ENCODE results near the gene KIFAP3. TPM values are rescaled to one million over a fixed set of nuclear protein-coding genes. Genes with fewer than 3 reads are reported as not detected.

The KIFAP3 gene
- total and polyA plus RNA-seq, 4 donors: 4.5 to 11.1 (median 6.9) TPM

DNA sequence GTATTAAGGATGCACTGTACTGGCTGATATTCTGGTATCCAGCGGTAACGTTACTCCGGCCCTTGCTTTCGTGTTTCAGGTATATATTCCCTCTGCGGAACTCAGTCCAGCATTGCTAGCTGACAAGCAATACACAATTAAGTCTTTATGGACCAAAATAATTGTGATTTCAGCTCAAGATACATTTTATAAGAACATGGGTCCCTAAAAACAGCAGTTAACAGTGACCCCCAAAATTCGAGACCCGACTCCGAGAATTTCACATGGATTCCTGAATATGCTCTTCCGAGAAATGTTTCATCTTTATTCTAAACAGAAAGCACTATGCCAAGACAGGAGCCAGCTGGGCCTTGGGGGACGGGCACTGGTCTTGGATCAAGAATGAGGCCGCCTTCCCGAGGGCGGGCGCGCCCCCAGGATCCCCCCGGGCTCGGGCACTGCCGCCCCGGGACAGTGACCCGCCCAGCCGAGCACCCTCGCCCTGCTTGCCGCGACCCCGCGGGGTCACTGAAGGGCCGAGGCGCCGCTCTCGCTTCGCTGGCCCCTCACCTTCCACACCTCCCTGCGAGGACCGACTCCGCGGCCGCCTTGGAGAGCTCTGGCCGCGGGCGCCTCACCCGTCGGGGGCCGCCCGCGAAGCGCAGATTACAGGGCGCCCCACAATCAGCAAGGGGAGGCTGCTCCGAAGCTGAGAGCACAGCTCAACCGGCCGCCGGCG lies 181.4 kb downstream of the KIFAP3 start:
- Histone ChIP-seq H3K4me3 (ENCODE audit: low read depth in 1 of 3, low read length in 3 of 3) (peak overlapping the region; percentile 80 to 89 (median 89)), H3K9me3 (ENCODE audit: control insufficient read depth in 4 of 4, low read length in 3 of 4) (no peaks in the 10 kb centered on the region), H3K27ac (ENCODE audit: low read depth in 1 of 2, low read length in 2 of 2) (peak overlapping the region; percentile 84 to 92), H3K4me1 (ENCODE audit: control insufficient read depth in 4 of 4, insufficient read depth in 4 of 4, low read length in 3 of 4) (peaks cover 2 to 30% (median 21%) of the 10 kb centered on the region in 4 donors), H3K27me3 (ENCODE audit: control insufficient read depth in 4 of 4, insufficient read depth in 4 of 4, low read length in 3 of 4) (no peaks in the 10 kb centered on the region), H3K9ac (ENCODE audit: low read depth in 1 of 2, low read length in 2 of 2) (peak overlapping the region; percentile 84 to 90), H3K36me3 (ENCODE audit: control insufficient read depth in 4 of 4, insufficient read depth in 3 of 4, low read depth in 1 of 4, low read length in 3 of 4) (peaks cover 0 to 6% (median 2%) of the 10 kb centered on the region in 4 donors)
- TF ChIP-seq SP1 (IDR thresholded peaks at IDR 0.05) (no peak), HNF4G (IDR thresholded peaks at IDR 0.05) (no peak), RAD21 (IDR thresholded peaks at IDR 0.05) (no peak), FOXA2 (IDR thresholded peaks at IDR 0.05) (no peak)
- TF ChIP-seq, protein P1, sequence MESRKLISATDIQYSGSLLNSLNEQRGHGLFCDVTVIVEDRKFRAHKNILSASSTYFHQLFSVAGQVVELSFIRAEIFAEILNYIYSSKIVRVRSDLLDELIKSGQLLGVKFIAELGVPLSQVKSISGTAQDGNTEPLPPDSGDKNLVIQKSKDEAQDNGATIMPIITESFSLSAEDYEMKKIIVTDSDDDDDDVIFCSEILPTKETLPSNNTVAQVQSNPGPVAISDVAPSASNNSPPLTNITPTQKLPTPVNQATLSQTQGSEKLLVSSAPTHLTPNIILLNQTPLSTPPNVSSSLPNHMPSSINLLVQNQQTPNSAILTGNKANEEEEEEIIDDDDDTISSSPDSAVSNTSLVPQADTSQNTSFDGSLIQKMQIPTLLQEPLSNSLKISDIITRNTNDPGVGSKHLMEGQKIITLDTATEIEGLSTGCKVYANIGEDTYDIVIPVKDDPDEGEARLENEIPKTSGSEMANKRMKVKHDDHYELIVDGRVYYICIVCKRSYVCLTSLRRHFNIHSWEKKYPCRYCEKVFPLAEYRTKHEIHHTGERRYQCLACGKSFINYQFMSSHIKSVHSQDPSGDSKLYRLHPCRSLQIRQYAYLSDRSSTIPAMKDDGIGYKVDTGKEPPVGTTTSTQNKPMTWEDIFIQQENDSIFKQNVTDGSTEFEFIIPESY (IDR thresholded peaks at IDR 0.05): no peak
- TF ChIP-seq, protein P2, sequence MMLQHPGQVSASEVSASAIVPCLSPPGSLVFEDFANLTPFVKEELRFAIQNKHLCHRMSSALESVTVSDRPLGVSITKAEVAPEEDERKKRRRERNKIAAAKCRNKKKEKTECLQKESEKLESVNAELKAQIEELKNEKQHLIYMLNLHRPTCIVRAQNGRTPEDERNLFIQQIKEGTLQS (IDR thresholded peaks at IDR 0.05): no peak
- TF ChIP-seq, protein P3, sequence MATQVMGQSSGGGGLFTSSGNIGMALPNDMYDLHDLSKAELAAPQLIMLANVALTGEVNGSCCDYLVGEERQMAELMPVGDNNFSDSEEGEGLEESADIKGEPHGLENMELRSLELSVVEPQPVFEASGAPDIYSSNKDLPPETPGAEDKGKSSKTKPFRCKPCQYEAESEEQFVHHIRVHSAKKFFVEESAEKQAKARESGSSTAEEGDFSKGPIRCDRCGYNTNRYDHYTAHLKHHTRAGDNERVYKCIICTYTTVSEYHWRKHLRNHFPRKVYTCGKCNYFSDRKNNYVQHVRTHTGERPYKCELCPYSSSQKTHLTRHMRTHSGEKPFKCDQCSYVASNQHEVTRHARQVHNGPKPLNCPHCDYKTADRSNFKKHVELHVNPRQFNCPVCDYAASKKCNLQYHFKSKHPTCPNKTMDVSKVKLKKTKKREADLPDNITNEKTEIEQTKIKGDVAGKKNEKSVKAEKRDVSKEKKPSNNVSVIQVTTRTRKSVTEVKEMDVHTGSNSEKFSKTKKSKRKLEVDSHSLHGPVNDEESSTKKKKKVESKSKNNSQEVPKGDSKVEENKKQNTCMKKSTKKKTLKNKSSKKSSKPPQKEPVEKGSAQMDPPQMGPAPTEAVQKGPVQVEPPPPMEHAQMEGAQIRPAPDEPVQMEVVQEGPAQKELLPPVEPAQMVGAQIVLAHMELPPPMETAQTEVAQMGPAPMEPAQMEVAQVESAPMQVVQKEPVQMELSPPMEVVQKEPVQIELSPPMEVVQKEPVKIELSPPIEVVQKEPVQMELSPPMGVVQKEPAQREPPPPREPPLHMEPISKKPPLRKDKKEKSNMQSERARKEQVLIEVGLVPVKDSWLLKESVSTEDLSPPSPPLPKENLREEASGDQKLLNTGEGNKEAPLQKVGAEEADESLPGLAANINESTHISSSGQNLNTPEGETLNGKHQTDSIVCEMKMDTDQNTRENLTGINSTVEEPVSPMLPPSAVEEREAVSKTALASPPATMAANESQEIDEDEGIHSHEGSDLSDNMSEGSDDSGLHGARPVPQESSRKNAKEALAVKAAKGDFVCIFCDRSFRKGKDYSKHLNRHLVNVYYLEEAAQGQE (IDR thresholded peaks at IDR 0.05): no peak
- WGBS: under 1% methylated on average over 51 of the region's 51 CpGs
- no peak for DNase-seq (ENCODE audit: low spot score)

DNA sequence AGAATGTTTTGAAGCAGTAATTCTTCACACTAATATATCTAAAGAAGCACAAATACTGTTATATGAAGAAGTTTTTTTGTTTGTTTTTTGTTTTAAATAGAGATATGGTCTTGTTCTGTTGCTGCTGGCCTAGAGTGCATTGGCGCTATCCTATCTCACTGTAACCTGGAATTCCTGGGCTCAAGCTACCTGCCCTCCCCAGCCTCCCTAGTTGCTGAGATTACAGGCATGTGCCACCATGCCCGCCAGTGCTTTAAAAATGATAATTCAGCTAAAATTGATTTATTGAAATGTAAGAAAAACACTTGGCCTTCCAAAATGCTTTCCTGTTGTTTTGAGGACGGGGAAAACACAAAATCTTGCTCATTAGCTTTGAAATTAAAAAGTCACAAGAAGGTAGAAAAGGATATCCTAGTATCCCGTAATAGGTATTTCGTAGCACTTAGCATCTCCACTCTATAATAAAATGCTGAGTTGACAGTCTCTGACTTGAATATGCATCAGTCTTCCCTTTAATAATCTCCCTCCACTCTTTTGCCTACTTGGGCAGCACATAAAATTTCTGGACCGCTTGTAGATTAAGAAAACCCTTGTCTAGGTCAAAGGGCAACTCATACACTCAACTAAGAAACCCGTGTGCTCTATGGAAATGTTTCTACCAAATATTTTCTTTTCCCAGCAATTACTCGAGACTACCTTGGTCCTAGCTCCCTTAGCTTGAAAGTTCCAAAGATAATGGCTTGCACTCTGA lies 182.1 kb downstream of the KIFAP3 start:
- DNase-seq (ENCODE audit: low spot score): no peak
- Histone ChIP-seq H3K27me3 (ENCODE audit: control insufficient read depth in 4 of 4, insufficient read depth in 4 of 4, low read length in 3 of 4) (no peaks in the 10 kb centered on the region), H3K27ac (ENCODE audit: low read depth in 1 of 2, low read length in 2 of 2) (peak overlapping the region; percentile 84 to 92), H3K36me3 (ENCODE audit: control insufficient read depth in 4 of 4, insufficient read depth in 3 of 4, low read depth in 1 of 4, low read length in 3 of 4) (peaks cover 0 to 12% (median 7%) of the 10 kb centered on the region in 4 donors), H3K4me3 (ENCODE audit: low read depth in 1 of 3, low read length in 3 of 3) (peak overlapping the region; percentile 80 to 89 (median 89)), H3K9ac (ENCODE audit: low read depth in 1 of 2, low read length in 2 of 2) (peak overlapping the region; percentile 84 to 90), H3K4me1 (ENCODE audit: control insufficient read depth in 4 of 4, insufficient read depth in 4 of 4, low read length in 3 of 4) (peaks cover 3 to 30% (median 21%) of the 10 kb centered on the region in 4 donors), H3K9me3 (ENCODE audit: control insufficient read depth in 4 of 4, low read length in 3 of 4) (no peaks in the 10 kb centered on the region)
- 45% methylated on average over 8 of the region's 8 CpGs for WGBS
- TF ChIP-seq HNF4A (conservative IDR thresholded peaks at IDR 0.05): no peak
- no peak for TF ChIP-seq RAD21 (IDR thresholded peaks at IDR 0.05)
- TF ChIP-seq, protein P4, sequence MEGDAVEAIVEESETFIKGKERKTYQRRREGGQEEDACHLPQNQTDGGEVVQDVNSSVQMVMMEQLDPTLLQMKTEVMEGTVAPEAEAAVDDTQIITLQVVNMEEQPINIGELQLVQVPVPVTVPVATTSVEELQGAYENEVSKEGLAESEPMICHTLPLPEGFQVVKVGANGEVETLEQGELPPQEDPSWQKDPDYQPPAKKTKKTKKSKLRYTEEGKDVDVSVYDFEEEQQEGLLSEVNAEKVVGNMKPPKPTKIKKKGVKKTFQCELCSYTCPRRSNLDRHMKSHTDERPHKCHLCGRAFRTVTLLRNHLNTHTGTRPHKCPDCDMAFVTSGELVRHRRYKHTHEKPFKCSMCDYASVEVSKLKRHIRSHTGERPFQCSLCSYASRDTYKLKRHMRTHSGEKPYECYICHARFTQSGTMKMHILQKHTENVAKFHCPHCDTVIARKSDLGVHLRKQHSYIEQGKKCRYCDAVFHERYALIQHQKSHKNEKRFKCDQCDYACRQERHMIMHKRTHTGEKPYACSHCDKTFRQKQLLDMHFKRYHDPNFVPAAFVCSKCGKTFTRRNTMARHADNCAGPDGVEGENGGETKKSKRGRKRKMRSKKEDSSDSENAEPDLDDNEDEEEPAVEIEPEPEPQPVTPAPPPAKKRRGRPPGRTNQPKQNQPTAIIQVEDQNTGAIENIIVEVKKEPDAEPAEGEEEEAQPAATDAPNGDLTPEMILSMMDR (IDR thresholded peaks at IDR 0.05; ENCODE audit: low read depth, low read length, missing input control): no peak
- no peak for TF ChIP-seq SP1 (IDR thresholded peaks at IDR 0.05)
- no peak for TF ChIP-seq NR2F2 (IDR thresholded peaks at IDR 0.05)
- no peak for TF ChIP-seq EGR1 (IDR thresholded peaks at IDR 0.05; ENCODE audit: low read depth in 2 of 2)
- no peak for TF ChIP-seq HNF4G (IDR thresholded peaks at IDR 0.05)
- TF ChIP-seq, protein P1 (IDR thresholded peaks at IDR 0.05): no peak
- no peak for TF ChIP-seq FOXA1 (IDR thresholded peaks at IDR 0.05)
- TF ChIP-seq, protein P2 (IDR thresholded peaks at IDR 0.05): no peak
- TF ChIP-seq YY1 (IDR thresholded peaks at IDR 0.05): no peak
- no peak for TF ChIP-seq RXRA (IDR thresholded peaks at IDR 0.05)
- no peak for TF ChIP-seq GABPA (IDR thresholded peaks at IDR 0.05 in 1 of 2, conservative IDR thresholded peaks at IDR 0.05 in 1 of 2)
- TF ChIP-seq TAF1 (conservative IDR thresholded peaks at IDR 0.05): no peak
- no peak for TF ChIP-seq JUND (IDR thresholded peaks at IDR 0.05)
- no peak for TF ChIP-seq FOXA2 (IDR thresholded peaks at IDR 0.05)
